Activated CD8-positive, alpha-beta T cell treated with anti-CD3 and anti-CD28 coated beads for 36 hours (primary cell): ENCODE results near the gene TMEM106A. TPM values are rescaled to one million over a fixed set of nuclear protein-coding genes. Genes with fewer than 3 reads are reported as not detected.
A peak's percentile ranks its signal among the peaks of the same experiment; 100 is the strongest.

Experiments used
- ATAC-seq: fragments of 200-7000 bp; cut with Tn5 transposase; one replicate; pipeline ENCODE4 v1.10.0; 2021; ENCODE audit warnings: mild to moderate bottlenecking, moderate library complexity
- CTCF ChIA-PET: fragments of 350-600 bp; sonication (Branson Sonifier 250); formaldehyde crosslinking; loops from one replicate; lab custom pipeline; 2021; ENCODE audit warnings: antibody characterized with exemption; lab: Charles Lee
- POLR2A ChIA-PET: fragments of 350-600 bp; sonication (Branson Sonifier 250); formaldehyde crosslinking; loops from one replicate; lab custom pipeline; 2021; ENCODE audit warnings: antibody characterized with exemption; lab: Charles Lee
- DNase-seq: peaks from one replicate; pipeline ENCODE4 v3.0.0-alpha.2; 2020
- H3K27ac Mint-ChIP-seq: one replicate; pipeline ENCODE4 v1.8.0; 2021; ENCODE audit warnings: mild to moderate bottlenecking, mixed read lengths
- H3K27me3 Mint-ChIP-seq: one replicate; pipeline ENCODE4 v1.8.0; 2021; ENCODE audit warnings: mixed read lengths
- H3K36me3 Mint-ChIP-seq: one replicate; pipeline ENCODE4 v1.8.0; 2021; ENCODE audit warnings: low read depth, mixed read lengths
- H3K4me1 Mint-ChIP-seq: one replicate; pipeline ENCODE4 v1.8.0; 2021; ENCODE audit warnings: low read depth, mixed read lengths
- H3K4me3 Mint-ChIP-seq: one replicate; pipeline ENCODE4 v1.8.0; 2021; ENCODE audit warnings: mild to moderate bottlenecking, moderate library complexity, mixed read lengths
- H3K9me3 Mint-ChIP-seq: one replicate; pipeline ENCODE4 v1.8.0; 2021; ENCODE audit warnings: mixed read lengths
- intact Hi-C: fragments of 100-400 bp; cut with micrococcal nuclease; formaldehyde crosslinking; loops from one replicate; pipeline ENCODE4 v1.10.0; 2022
- total RNA-seq, 2 experiments: library from RNA; stranded (reverse); gene quantifications; one replicate each; pipeline ENCODE4 v1.2.3, GENCODE V29; 2021
- TF ChIP-seq, protein P1 (sequence below): fragments of 200-600 bp; IDR thresholded peaks from one replicate; pipeline ENCODE4 v1.8.0; 2022; ENCODE audit warnings: antibody characterized with exemption, mild to moderate bottlenecking

The TMEM106A gene
- total RNA-seq, 2 experiments from 2014 or later = 9.2 to 9.8 TPM

- intact Hi-C loops = loop anchor here (10.0 kb wide), 1 partner anchor 201 kb away; no protein-coding TSS in a partner anchor
- Mint-ChIP-seq H3K9me3 (no peaks in the 10 kb centered on the region), H3K27me3 (no peaks in the 10 kb centered on the region), H3K36me3 (peaks cover 31% of the 10 kb centered on the region), H3K27ac (no peak overlapping the region), H3K4me3 (no peak overlapping the region), H3K4me1 (peaks cover 43% of the 10 kb centered on the region)
- ChIA-PET CTCF (interaction anchor here (1.2 to 2.0 kb wide), 4 partner anchors 12 to 95 kb away, joined by 3 to 6 read pairs (median 4); no protein-coding TSS in a partner anchor), POLR2A (interaction anchor here (1.0 to 9.6 kb wide), 6 partner anchors 8 to 217 kb away, joined by 4 to 113 read pairs (median 4); partner anchors contain the start of gene RPL27)
- ATAC-seq (no peak), DNase-seq (no peak)
- TF ChIP-seq, protein P1, sequence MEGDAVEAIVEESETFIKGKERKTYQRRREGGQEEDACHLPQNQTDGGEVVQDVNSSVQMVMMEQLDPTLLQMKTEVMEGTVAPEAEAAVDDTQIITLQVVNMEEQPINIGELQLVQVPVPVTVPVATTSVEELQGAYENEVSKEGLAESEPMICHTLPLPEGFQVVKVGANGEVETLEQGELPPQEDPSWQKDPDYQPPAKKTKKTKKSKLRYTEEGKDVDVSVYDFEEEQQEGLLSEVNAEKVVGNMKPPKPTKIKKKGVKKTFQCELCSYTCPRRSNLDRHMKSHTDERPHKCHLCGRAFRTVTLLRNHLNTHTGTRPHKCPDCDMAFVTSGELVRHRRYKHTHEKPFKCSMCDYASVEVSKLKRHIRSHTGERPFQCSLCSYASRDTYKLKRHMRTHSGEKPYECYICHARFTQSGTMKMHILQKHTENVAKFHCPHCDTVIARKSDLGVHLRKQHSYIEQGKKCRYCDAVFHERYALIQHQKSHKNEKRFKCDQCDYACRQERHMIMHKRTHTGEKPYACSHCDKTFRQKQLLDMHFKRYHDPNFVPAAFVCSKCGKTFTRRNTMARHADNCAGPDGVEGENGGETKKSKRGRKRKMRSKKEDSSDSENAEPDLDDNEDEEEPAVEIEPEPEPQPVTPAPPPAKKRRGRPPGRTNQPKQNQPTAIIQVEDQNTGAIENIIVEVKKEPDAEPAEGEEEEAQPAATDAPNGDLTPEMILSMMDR = no peak
Observed at GRCh38 chr17:43215341-43215740, 3.7 kb downstream of the TMEM106A start.

DNA sequence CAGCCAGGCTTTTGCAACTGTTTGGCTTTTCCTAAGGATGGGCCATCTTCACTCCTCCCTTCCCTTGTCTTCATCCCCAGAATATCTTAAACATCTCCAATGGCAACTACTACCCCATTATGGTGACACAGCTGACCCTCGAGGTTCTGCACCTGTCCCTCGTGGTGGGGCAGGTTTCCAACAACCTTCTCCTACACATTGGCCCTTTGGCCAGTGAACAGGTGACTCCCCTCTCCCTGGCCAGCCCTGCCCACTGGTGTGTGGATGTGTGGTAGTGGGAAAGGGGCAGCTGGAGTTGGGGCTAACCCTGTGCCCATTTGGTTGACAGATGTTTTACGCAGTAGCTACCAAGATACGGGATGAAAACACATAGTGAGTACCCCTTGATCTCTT is 4.7 kb downstream of the TMEM106A start:
- Mint-ChIP-seq H3K9me3 (no peaks in the 10 kb centered on the region), H3K4me3 (no peak overlapping the region), H3K4me1 (peaks cover 40% of the 10 kb centered on the region), H3K27ac (no peak overlapping the region), H3K27me3 (no peaks in the 10 kb centered on the region), H3K36me3 (peaks cover 25% of the 10 kb centered on the region)
- ChIA-PET CTCF (interaction anchor here (1.2 to 2.0 kb wide), 3 partner anchors 13 to 94 kb away, joined by 3 to 6 read pairs (median 4); no protein-coding TSS in a partner anchor), POLR2A (interaction anchor here (1.0 to 9.6 kb wide), 5 partner anchors 9 to 218 kb away, joined by 4 to 113 read pairs (median 5); partner anchors contain the start of gene RPL27)
- TF ChIP-seq, protein P1 = no peak
- DNase-seq = no peak
- ATAC-seq = no peak
- intact Hi-C loops = loop anchor here (10.0 kb wide), 1 partner anchor 202 kb away; no protein-coding TSS in a partner anchor

DNA sequence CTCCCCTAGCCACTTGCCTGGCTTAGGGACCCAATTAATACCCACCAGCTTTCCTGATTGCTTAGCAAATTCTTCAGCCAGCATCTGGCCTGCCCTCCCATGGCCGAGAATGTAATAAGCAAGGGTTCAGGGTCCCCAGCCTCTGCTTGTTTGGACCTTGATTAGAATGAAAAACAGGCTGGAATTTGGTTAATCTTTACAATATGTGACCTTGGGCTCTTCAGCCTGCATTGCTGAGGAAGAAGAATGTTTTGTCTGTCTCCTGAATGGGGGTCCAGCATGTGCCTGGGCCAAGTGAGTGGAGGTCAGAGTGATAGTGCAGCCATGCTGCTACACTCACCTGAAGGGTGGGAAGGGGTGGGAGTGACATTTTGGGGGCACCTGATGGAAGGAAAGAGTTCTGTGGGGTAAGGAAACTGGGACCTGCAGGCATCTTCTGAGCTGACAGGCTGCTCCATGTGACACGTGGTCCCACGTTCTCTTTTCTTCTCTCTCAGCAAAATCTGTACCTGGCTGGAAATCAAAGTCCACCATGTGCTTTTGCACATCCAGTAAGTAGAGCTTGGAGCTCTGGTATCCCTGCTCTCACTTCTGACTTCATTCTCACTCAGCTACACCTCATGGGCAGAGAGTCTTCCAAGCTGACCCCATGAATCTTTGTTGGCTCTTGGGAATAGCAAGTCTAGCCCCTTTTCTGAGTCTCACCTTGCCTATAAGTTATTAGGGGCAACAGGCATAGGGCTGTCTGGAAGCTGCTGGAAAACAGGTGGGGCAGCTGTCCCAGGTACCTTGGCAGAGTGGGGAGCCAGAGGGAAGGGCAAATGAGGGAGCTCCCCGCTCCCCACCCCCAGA is 5.3 kb downstream of the TMEM106A start:
- H3K4me1 Mint-ChIP-seq = peaks cover 42% of the 10 kb centered on the region
- intact Hi-C loops = loop anchor here (10.0 kb wide), 1 partner anchor 202 kb away; no protein-coding TSS in a partner anchor
- H3K36me3 Mint-ChIP-seq = peaks cover 23% of the 10 kb centered on the region
- no peaks in the 10 kb centered on the region for H3K27me3 Mint-ChIP-seq
- DNase-seq (no peak), ATAC-seq (no peak)
- TF ChIP-seq, protein P1 = no peak
- POLR2A ChIA-PET = interaction anchor here (0.9 to 9.6 kb wide), 5 partner anchors 9 to 102 kb away, joined by 3 to 113 read pairs (median 4); no protein-coding TSS in a partner anchor
- no peaks in the 10 kb centered on the region for H3K9me3 Mint-ChIP-seq
- CTCF ChIA-PET = interaction anchor here (1.2 to 2.0 kb wide), 3 partner anchors 17 to 117 kb away, joined by 3 to 6 read pairs (median 4); no protein-coding TSS in a partner anchor
- H3K27ac Mint-ChIP-seq = peak overlapping the region; percentile 82
- H3K4me3 Mint-ChIP-seq = no peak overlapping the region

- Mint-ChIP-seq H3K4me3 (no peak overlapping the region), H3K4me1 (peaks cover 40% of the 10 kb centered on the region), H3K9me3 (no peaks in the 10 kb centered on the region), H3K27ac (peak overlapping the region; percentile 82), H3K36me3 (peaks cover 22% of the 10 kb centered on the region), H3K27me3 (no peaks in the 10 kb centered on the region)
- DNase-seq = peak; percentile 69
- ATAC-seq = peak; percentile 95
- ChIA-PET CTCF (interaction anchor here (1.2 to 1.7 kb wide), 2 partner anchors 18 to 116 kb away, joined by 3 to 4 read pairs; no protein-coding TSS in a partner anchor), POLR2A (interaction anchor here (0.9 to 9.6 kb wide), 4 partner anchors 8 to 98 kb away, joined by 3 to 113 read pairs (median 8); no protein-coding TSS in a partner anchor)
- intact Hi-C loops = loop anchor here (10.0 kb wide), 1 partner anchor 203 kb away; no protein-coding TSS in a partner anchor
- TF ChIP-seq, protein P1 = no peak
Observed at GRCh38 chr17:43217614-43218087, 6.0 kb downstream of the TMEM106A start.
